ENCODE measurements around the gene EXOC1. TPM values are rescaled to one million over a fixed set of nuclear protein-coding genes. Genes with fewer than 3 reads are reported as not detected.

Gene EXOC1
- total RNA-seq, 6 experiments from 2014 or later: 6.7 to 9.8 (median 9.2) TPM

- Histone ChIP-seq H3K9me3 (no peaks in the 10 kb centered on the region), H3K36me3 (peaks cover 0 to 19% (median 0%) of the 10 kb centered on the region in 4 donors), H3K4me1 (no peaks in the 10 kb centered on the region), H3K4me3 (no peak overlapping the region), H3K27ac (no peak overlapping the region), H3K27me3 (no peaks in the 10 kb centered on the region)
- ATAC-seq (no peak), DNase-seq (no peak)
- 67% methylated on average over 1 of the region's 2 CpGs for WGBS (ENCODE audit: insufficient coverage, low coverage, low lambda C conversion rate, missing lambda C conversion rate)
- intact Hi-C loops (cut with DNase I): no loop called here
- TF ChIP-seq POLR2A (IDR thresholded peaks at IDR 0.05) (no peak), CTCF (IDR thresholded peaks at IDR 0.05) (no peak)
Measured at GRCh38 chr4:55892156-55892555, 38.7 kb downstream of the EXOC1 start.

DNA sequence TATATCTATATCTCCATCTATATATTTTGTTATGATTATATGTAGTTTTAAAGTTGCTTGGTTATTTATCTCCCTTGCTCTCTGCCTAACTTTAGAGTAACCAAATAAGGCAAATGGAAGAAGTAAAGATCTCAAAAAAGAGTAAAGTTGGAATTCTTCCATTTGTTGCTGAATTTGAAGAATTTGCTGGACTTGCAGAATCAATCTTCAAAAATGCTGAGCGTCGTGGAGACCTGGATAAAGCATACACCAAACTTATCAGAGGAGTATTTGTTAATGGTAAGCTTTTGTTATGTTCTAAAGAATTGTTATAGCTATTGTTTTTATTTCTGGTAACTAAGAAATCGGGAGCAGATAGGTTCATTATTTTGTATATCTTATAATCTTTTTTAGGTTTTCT lies 43.2 kb downstream of the EXOC1 start:
- Histone ChIP-seq H3K4me3 (no peak overlapping the region), H3K4me1 (no peaks in the 10 kb centered on the region), H3K36me3 (peaks cover 0 to 28% (median 2%) of the 10 kb centered on the region in 4 donors), H3K9me3 (no peaks in the 10 kb centered on the region), H3K27ac (no peak overlapping the region), H3K27me3 (no peaks in the 10 kb centered on the region)
- 76% methylated on average over 3 of the region's 3 CpGs for WGBS (ENCODE audit: insufficient coverage, low coverage, low lambda C conversion rate, missing lambda C conversion rate)
- TF ChIP-seq CTCF (IDR thresholded peaks at IDR 0.05) (no peak), POLR2A (IDR thresholded peaks at IDR 0.05) (no peak)
- DNase-seq (no peak), ATAC-seq (no peak)
- intact Hi-C loops (cut with DNase I): no loop called here

- intact Hi-C loops (cut with DNase I): no loop called here
- 88% methylated on average over 3 of the region's 4 CpGs for WGBS (ENCODE audit: insufficient coverage, low coverage, low lambda C conversion rate, missing lambda C conversion rate)
- no peaks in the 10 kb centered on the region for H3K27me3 ChIP-seq
- DNase-seq: no peak
- no peak for ATAC-seq
- no peaks in the 10 kb centered on the region for H3K9me3 ChIP-seq
- TF ChIP-seq CTCF (IDR thresholded peaks at IDR 0.05) (no peak), POLR2A (IDR thresholded peaks at IDR 0.05) (no peak)
- H3K36me3 ChIP-seq: peaks cover 0 to 11% (median 7%) of the 10 kb centered on the region in 4 donors
- H3K4me3 ChIP-seq: no peak overlapping the region
- no peaks in the 10 kb centered on the region for H3K4me1 ChIP-seq
- H3K27ac ChIP-seq: no peak overlapping the region
Measured at GRCh38 chr4:55902677-55903076, 49.2 kb downstream of the EXOC1 start.

DNA sequence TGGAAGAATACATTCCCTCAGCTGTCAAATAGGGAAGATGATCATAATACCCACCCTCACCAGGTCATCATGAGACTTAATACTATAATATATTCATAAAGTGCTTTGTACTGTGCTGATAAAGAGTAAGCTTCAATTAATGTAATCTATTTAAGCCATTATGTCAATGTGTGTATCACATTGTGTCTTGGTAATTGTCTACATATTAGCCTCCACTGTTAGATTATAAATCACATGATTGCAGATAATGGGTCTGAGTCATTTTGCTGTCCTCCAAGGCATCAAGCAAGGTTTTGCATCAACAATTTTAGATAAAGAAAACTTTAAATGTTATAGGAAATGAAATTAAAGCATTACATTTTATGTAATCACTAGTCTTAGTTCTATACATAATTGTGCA lies 50.1 kb downstream of the EXOC1 start:
- H3K27me3 ChIP-seq: no peaks in the 10 kb centered on the region
- H3K9me3 ChIP-seq: no peaks in the 10 kb centered on the region
- ATAC-seq (no peak), DNase-seq (no peak)
- H3K36me3 ChIP-seq: peaks cover 0 to 11% (median 7%) of the 10 kb centered on the region in 4 donors
- no peaks in the 10 kb centered on the region for H3K4me1 ChIP-seq
- H3K27ac ChIP-seq: no peak overlapping the region
- H3K4me3 ChIP-seq: no peak overlapping the region
- TF ChIP-seq CTCF (IDR thresholded peaks at IDR 0.05) (no peak), POLR2A (IDR thresholded peaks at IDR 0.05) (no peak)
- intact Hi-C loops (cut with DNase I): no loop called here

- Histone ChIP-seq H3K4me3 (no peak overlapping the region), H3K36me3 (peaks cover 0 to 9% (median 5%) of the 10 kb centered on the region in 4 donors), H3K4me1 (no peaks in the 10 kb centered on the region), H3K9me3 (no peaks in the 10 kb centered on the region), H3K27me3 (no peaks in the 10 kb centered on the region), H3K27ac (no peak overlapping the region)
- intact Hi-C loops (cut with DNase I): no loop called here
- DNase-seq (no peak), ATAC-seq (no peak)
- TF ChIP-seq CTCF (IDR thresholded peaks at IDR 0.05) (no peak), POLR2A (IDR thresholded peaks at IDR 0.05) (no peak)
Measured at GRCh38 chr4:55904576-55904975, 51.1 kb downstream of the EXOC1 start.
